Right kidney (tissue), 9 donors: ENCODE data around the gene SYPL1.
"Not testable (repeated sequence)": the region's sequence is repeated elsewhere in the genome, so short reads cannot be mapped to it uniquely, and the experiment has no call there.

ENCODE experiments used
- DNase-seq: peaks from one replicate; pipeline ENCODE4 v3.0.0-alpha.2; 2016
- long read RNA-seq, 8 donors: transcript quantifications; one replicate each; lab custom pipeline, GENCODE V29; 2026

The SYPL1 gene
- long read RNA-seq, donor 1, transcript SYPL1-202 (5 exons, 2,151 nt) = major isoform, 70 of 74 reads
- long read RNA-seq, donor 1, partial matches to known transcripts = 0 of 74 reads
- long read RNA-seq, donor 1, other reads (novel, unspliced or antisense) = 0 of 74 reads
- long read RNA-seq, donor 2, transcript SYPL1-202 (5 exons, 2,151 nt) = major isoform, 53 of 69 reads
- long read RNA-seq, donor 2, partial matches to known transcripts = 14 of 69 reads
- long read RNA-seq, donor 2, other reads (novel, unspliced or antisense) = 0 of 69 reads
- long read RNA-seq, donor 3, transcript SYPL1-202 (5 exons, 2,151 nt) = major isoform, 27 of 27 reads
- long read RNA-seq, donor 3, partial matches to known transcripts = 0 of 27 reads
- long read RNA-seq, donor 3, other reads (novel, unspliced or antisense) = 0 of 27 reads
- long read RNA-seq, donor 4, transcript SYPL1-202 (5 exons, 2,151 nt) = major isoform, 61 of 62 reads
- long read RNA-seq, donor 4, partial matches to known transcripts = 0 of 62 reads
- long read RNA-seq, donor 4, other reads (novel, unspliced or antisense) = 0 of 62 reads
- long read RNA-seq, donor 5, transcript SYPL1-202 (5 exons, 2,151 nt) = major isoform, 67 of 69 reads
- long read RNA-seq, donor 5, partial matches to known transcripts = 0 of 69 reads
- long read RNA-seq, donor 5, other reads (novel, unspliced or antisense) = 0 of 69 reads
- long read RNA-seq, donor 6, transcript SYPL1-202 (5 exons, 2,151 nt) = major isoform, 59 of 60 reads
- long read RNA-seq, donor 6, partial matches to known transcripts = 0 of 60 reads
- long read RNA-seq, donor 6, other reads (novel, unspliced or antisense) = 0 of 60 reads
- long read RNA-seq, donor 7, transcript SYPL1-202 (5 exons, 2,151 nt) = major isoform, 57 of 94 reads
- long read RNA-seq, donor 7, partial matches to known transcripts = 34 of 94 reads
- long read RNA-seq, donor 7, other reads (novel, unspliced or antisense) = 0 of 94 reads
- long read RNA-seq, donor 8, transcript SYPL1-202 (5 exons, 2,151 nt) = major isoform, 69 of 71 reads
- long read RNA-seq, donor 8, partial matches to known transcripts = 0 of 71 reads
- long read RNA-seq, donor 8, other reads (novel, unspliced or antisense) = 0 of 71 reads

GRCh38 chr7:106112118-106112971, at the start of gene SYPL1:
TSS of gene SYPL1 (minus strand) at chr7:106112312. CDS start at chr7:106112208, 104 bp downstream.
- DNase-seq = peak; percentile 99

DNA sequence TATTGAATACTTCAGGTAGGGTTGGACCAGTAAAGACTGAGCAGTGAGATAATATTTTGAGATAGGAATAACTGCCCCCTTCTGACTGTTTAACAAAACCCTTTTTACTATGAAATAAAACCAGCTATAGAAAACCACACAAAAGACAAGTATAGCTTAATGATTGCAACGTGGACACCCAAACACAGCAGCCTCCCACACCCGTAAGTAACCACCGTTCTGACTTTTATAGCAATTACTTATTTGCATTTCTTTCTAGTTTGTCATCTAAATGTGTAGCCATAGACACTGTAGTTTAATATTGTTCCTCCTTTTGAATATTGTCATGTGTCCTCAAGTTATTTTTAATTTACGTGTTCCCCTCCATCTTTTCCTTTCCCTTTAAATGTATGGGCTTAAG, 42.9 kb upstream of the SYPL1 start:
- DNase-seq = no peak

- DNase-seq = peak; percentile 61
Observed at GRCh38 chr7:106153891-106154449, 41.9 kb upstream of the SYPL1 start.

GRCh38 chr7:106152313-106152665, 40.2 kb upstream of the SYPL1 start:
- no peak for DNase-seq

DNA sequence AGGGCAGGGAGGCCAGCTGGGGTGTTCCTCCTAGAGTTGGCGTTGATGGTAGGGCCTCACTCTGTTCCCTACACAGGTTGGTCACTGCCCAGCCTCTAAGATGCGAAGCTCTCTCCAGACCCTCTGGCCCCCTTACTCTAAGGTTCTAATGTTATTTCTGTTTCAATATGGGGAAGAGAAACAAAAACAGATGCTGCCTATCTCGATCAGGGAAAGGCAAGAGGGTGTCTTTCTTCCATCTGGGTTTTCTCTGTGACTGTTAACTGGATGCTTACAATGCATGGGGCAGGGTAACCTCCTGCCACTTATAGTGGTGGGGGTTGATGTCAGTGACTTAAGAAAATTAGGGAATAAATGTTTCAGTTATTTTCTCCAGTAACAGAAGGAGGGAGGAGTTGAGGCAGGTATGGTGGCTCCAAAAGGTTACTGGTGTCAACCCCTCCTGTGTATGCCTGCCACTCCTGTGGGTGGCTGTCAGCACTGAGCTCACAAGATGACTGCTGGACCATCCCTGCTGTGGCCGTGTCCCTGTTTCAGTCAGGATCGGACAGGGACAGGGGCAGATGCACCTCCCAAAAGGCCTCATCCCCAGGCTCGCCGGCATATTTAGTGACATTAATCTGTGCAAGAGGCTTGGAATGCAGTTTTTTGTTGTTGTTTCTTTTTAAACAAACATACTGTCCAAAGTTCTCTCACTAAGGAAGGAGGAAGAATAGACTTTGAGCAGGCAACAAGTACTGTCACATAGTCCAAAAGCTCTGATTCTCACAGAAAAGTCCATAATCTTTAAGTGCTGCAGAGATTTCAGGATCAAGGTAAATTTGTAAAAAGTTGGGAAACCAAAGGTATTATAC, 39.6 kb upstream of the SYPL1 start:
- no peak for DNase-seq

DNA sequence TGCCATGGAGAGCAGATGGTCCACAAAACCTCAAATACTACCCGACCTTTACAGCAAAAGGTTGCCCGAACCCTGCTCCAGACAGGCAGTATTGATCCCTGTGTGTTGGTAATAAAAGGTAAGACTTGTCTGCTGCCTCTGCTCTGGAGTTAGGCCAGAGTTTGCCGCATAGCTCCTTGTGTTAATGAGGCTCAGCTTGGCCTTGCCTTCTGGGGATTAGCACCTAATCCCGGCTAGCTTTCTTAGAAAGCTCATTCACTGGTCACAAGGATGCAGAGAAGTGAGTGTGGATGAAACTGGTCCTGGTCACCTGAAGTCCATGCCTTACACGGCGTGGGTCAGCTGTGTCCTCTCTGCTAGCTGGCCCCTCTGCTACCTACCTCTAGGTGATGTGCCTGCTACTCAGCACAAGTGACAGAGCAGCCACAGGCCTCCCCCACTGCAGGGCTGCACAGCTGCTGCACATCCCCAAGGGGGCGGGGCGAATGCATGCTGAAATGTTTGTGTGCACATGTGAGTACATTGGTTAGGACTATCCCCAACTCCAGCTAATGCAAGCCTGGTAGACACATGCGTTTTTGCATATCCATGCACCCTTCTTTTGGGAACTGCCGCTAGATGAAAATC, 31.7 kb upstream of the SYPL1 start:
- no peak for DNase-seq

DNA sequence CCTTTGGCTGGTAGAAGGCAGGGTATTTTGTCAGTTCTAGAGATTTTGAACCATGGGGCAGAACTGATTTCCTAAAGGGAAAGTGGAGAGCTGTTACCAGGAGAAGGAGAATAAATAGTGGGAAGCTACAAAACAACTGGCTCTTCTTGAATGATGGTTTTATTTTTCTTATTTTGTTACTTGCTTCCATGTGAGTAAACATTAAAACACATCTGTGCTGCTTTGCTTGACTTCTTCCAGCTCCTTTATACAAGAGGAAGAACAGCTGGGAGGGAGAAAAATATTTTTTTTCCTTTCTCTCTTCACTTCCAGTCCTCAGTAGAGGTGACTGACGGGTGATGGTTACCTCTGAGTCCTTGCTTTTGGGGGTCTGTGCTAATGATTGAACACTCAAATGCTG, 30.0 kb upstream of the SYPL1 start:
- no peak for DNase-seq

GRCh38 chr7:106140406-106141173, 28.5 kb upstream of the SYPL1 start:
- DNase-seq = no peak

DNA sequence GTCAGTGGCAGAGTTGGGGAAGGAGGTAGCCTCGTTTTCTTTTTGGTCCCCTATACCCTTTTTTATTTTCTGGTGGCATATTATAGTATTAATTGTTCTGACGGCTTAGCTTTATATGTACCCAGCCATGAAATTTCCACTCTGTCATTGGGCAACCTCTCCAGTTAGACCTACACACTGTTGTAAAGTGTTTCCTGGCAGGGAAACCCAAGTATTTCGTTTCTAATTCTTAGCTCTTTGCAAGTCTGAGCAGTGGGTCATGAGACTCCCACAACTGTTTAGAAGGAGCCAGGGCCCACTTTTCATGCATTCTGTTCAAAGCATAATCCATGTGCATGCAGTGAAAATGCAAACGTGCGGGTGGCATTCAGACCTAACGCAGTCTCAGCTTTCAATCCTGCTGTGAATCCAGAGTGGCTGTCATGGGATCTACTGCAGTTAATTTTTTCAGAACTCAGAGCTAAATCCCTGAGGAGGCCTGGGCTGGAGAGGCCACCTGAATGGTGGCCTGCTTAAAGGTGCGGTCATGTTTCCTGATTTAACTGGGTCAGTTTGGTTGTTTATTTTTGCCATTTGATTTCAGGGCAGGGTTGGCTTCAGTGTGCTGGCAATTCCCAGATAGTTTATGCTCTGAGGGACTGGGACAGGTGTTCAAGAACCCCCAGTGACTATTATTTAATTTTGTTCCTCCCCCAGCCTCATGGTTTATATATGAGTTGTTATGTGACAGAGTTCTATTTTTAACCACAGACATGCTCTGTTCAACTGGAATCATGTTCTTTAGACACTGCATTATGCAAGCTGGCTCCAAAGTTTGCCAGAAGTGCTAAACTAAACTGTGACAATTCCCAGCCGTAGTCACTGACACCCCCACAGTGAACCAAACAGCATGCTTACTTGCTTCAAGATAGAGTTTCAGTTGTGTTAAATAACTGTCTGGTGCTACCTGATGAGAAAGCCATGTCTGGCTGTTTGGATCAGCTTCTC, 27.4 kb upstream of the SYPL1 start:
- DNase-seq = peak; percentile 33

DNA sequence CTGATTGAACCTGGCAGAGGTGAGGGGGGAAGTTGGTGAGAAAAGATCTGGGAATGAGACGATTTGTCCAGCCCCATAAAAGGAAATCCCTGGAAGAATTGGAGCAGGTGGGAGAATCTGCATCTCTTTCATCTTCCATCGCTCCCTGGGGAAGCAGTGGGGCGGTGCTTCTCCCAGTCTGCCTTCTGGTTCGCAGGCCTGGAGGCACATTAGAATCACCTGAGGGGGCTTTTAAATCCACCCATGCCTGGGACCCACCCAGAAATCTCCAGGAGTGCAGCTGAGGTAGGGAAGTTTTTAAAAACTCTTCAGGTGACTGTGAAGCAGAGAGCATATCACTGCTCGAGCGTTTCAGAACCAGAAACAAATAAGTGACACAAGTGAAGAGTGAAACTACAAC, 26.7 kb upstream of the SYPL1 start:
- no peak for DNase-seq

- DNase-seq = not testable (repeated sequence)
Observed at GRCh38 chr7:106138181-106138580, 26.1 kb upstream of the SYPL1 start.

GRCh38 chr7:106134241-106134640, 22.1 kb upstream of the SYPL1 start:
- no peak for DNase-seq

GRCh38 chr7:106129291-106129690, 17.2 kb upstream of the SYPL1 start:
- DNase-seq = no peak

- DNase-seq = no peak
Observed at GRCh38 chr7:106128836-106129235, 16.7 kb upstream of the SYPL1 start.

DNA sequence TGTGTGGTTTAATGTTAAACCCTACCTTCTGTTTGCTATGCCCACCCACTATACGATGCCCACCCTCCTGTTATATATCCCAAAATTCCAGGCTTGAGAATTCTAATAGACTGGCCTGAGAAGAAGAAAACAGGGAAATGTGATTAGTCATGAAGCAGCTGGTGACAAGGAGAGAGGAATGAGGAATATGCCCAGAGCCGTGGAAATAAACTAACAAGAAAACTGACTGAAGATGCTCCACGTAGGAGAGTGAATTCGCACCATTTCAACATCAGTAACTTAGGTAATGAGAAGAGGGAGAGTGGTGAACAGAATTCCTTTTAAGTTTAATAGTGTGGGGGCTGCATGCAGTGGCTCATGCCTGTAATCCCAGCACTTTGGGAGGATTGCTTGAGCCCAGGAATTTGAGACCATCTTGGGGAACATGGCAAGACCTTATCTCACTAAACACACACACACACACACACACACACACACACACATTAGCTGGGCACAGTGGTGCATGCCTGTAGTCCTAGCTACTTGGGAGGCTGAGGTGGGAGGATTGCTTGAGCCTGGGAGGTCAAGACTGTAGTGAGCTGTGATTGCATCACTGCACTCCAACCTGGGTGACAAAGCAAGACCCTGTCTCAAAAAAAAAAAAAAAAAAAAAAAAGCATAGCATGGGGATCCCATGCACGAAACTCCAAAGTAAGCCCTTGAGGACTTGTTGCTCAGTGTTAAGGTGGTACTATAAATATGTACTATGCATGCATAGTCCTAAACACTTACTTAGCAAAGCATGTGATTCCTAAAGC, 16.1 kb upstream of the SYPL1 start:
- DNase-seq = no peak

GRCh38 chr7:106126170-106126938, 14.2 kb upstream of the SYPL1 start:
- no peak for DNase-seq
